HK-2 (cell line): ENCODE results near the gene NT5C2.
"Not testable (repeated sequence)": the region's sequence is repeated elsewhere in the genome, so short reads cannot be mapped to it uniquely, and the experiment has no call there.

Source experiments
- DNase-seq: peaks from one replicate; pipeline ENCODE4 v3.0.0-alpha.2; 2018; ENCODE audit not compliant: unreplicated experiment

NT5C2 gene

DNA sequence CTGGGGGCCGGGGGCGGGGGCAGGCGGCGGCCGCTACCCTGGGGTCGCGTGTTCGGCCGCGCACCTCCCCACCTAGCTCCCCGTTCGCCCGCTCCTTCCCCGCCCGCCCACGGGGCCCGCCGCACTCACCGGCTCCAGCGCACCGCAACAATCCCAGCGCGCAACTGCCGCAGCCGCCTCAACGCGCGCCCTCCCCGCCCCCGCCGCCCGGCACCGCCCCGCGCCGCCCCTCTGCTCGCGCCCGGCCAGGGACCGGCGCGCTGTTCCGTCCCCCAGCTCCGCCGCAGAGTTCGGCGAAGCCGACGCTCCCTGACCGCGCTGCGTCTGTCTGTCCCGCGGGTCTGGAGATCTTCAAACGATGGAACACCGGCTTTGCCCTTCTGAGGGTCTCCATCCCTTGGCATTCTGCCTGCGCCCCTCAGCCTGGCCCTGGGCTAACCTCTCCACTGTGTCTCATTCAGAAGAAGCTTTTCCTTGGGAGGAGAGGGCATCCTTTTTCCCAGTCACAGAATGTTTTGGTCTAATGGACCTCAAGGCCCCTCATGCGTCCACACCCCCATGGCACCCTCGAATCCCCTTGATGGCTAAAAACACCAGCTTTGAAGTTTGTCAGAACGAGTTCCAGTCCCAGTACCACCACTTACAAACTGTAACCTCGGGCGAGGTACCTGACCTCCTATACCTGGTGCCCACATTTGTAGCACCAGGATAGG is at the start of gene NT5C2:
Gene NT5C2, minus strand, starts transcription at position 166 of the 713 bp plus-strand sequence. CDS start 18,314 bp downstream, outside the sequence.
- peak; percentile 88 for DNase-seq

DNA sequence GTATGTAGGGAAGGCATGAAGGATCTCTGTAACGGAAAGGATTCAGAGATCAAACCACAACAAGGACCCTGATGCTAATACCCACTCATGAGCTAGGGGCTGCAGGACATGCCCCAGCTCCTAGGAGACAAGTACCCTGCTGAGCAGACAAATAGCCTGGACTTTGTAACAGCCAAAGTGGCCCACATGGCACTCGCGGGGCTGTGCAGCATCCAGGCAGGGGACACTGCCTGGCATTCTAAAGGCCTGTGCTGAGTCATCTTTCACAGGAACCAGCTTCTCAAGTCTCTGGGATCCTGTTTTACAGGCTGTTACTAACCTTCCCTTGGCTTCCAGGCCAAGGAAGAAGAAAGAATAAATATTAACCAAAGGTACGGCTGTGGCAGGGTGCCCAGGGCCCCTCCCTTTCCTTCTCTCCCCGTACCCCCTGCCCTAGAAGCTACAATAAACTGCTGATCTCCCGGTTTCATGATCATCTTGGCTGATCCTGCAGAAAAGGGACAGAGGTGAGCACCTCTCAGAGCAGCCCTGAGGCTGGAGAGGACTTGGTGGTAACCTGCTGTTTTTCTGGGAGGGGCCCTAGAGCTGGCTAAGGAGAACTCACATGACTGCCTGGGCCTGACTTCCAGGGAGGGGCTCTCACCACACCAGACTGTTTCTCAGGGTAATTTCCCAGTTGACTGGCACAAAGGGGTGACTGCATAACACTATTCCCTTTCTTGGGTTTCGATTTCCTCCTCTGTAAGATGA is 48.4 kb upstream of the NT5C2 start:
- peak; percentile 80 for DNase-seq

DNA sequence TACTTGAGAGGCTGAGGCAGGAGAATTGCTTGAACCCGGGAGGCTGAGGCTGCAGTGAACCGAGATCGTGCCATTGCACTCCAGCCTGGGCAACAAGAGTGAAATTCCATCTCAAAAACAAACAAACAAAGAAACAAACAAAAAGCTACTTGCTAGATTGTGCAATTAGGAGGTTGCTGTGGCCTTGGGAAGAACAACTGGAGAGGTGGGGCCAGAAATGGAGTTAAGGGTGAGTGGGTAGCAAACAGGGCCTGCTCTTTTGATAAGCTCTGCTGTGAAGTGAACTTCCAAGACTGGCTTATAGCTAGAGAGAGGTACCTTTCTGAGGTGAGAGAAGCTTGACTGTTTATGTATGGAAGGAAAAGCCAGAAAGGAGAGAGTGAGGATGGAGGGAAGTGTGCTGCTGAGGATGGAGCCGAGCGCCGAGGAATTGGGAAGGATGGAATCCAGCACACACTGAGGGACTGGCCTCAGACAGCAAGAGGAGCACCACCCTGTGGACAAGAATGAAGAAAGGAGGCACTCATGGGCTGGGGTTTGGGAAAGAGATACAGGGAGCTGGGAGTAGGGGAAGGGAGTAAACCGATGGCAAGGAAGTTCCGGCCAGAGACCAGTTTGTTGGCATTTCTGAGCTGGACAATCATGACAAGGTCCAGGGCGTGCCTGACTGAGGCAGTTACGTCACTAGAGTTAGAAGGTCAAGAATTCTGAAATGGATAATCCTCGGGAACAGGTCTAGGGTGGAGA is 45.6 kb upstream of the NT5C2 start:
- no peak for DNase-seq

DNA sequence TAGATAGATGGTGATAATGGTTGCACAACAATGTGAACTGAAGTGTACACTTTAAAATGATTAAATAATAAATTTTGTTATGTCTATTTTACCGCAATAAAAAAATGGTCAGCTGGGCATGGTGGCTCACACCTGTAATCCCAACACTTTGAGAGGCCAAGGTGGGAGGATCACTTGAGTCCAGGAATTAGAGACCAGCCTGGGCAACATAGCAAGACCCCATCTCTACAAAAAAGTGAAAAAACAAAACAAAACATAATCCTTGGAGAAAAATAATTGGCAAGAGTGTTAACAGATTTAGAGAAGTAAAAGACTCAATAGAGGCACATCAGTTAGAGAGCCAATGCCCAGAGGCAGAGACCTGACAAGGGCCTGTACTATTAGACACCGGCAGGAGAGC is 42.7 kb upstream of the NT5C2 start:
- no peak for DNase-seq

DNA sequence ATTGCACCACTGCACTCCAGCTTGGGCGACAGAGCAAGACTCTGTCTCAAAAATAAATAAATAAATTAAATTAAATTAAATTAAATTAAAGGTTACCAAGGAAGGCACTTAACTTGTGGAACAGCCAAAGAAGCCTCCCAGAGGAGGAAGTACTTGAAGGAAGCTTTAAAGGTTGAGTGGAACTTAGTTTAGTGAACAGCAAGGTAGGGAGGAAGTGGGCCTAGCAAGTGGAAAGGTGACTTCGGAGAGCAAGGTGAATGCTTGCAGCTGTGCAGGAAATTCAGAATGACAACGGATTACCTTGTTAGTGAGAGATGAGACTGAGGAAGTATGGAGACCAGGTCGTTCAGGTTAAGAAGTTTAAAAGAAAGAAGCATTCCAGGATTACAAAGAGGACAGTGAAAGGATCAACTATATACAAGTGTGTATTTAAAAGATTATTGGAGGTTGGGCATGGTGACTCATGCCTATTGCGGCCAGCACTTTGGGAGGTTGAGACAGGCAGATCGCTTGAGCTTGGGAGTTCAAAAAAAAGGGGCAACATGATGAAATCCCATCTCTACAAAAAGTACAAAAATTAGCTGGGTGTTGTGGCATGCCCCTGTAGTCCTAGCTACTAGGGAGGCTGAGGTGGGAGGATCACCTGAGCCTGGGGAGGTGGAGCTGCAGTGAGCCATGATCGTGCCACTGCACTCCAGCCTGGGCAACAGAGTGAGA is 39.9 kb upstream of the NT5C2 start:
- no peak for DNase-seq

DNA sequence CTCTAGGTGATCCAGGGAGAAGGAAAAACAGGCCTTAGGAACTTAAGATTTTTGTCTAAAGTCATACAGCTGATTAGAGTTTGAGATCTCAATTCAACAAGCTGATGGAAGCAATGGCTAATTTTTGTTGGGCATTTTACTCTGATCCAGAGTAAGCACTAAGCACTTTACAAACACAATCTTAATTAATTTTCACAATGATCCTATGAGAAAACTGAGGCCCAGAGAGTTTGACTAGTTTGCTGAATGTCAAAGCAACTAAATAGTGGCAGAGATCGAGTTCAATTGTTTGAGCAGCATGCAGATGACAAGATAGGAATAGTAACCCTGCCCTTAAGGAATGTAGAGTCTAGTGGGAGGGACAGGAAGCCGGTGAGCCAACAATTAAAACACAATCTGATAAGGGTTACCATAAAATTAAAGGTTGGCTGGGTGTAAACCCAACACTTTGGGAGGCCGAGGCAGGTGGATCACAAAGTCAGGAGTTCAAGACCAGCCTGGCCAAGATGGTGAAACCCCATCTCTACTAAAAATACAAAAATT is 39.1 kb upstream of the NT5C2 start:
- no peak for DNase-seq

DNA sequence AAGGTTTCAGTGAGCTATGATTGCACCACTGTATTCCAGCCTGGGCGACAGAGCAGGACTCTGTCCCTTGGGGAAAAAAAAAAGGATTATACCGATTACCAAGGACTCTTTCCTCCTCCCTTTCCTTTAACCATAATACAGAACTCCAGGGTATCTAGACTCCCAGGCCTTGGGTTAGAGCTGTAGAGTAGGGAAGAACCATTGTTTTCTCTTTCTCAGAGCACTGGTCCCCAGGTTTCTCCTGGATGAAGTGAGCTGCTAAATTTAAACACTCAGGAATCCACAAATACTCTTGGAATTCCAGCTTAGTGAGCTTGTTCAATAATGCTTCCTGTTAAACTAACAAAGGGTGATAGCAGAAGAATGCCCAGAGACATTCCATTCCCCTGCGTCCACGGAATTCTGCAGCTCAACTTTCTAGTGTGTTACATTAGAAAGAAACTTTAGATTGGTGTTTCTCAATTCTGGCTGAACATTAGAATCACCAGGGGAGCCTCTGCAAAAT is 38.0 kb upstream of the NT5C2 start:
- DNase-seq, result peak; percentile 72

DNA sequence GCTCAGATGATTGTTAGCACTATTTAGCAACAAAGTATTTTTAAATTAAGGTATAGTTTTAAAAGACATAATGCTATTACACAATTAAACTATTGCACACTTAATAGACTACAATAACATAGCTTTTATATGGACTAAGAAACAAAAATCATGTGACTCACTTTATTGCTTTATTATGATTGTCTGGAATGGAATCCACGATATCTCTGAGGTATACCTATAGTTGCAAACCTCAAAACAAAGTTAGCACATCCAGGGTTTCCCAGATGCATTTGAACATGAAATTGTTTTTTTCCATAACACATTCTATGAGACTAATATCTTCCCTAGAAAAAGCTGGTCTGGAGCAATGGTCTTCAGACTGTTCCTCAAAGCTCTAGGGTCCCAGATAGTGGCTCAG is 34.3 kb upstream of the NT5C2 start:
- DNase-seq, result no peak

DNA sequence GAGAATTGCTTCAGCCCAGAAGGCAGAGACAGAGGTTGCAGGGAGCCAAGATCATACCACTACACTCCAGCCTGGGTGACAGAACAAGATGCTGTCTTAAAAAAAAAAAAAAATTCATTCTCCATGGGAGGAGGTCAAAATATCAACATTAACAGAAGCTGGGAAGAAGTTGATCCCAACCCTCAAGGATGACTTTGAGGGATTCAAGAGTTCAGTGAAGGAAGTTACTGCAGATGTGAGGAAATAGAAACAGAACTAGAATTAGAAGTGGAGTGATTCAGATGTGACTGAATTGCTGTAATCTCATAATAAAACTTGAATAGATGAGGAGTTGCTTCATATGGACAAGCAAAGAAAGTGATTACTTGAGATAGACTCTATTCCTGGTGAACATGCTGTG is 32.9 kb upstream of the NT5C2 start:
- no peak for DNase-seq

DNA sequence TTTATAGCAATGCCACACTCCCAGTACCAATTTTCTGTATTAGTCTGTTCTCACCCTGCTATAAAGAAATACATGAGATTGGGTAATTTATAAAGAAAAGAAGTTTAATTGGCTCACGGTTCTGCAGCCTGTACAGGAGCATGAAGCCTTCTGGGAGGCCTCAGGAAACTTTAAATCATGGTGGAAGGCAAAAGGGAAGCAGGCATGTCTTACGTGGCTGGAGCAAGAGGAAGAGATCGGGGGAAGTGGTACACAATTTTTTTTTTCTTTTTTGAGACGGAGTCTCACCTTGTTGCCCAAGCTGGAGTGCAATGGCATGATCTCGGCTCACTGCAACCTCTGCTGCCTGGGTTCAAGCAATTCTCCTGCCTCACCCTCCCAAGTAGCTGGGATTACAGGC is 31.6 kb upstream of the NT5C2 start:
- not testable (repeated sequence) for DNase-seq

DNA sequence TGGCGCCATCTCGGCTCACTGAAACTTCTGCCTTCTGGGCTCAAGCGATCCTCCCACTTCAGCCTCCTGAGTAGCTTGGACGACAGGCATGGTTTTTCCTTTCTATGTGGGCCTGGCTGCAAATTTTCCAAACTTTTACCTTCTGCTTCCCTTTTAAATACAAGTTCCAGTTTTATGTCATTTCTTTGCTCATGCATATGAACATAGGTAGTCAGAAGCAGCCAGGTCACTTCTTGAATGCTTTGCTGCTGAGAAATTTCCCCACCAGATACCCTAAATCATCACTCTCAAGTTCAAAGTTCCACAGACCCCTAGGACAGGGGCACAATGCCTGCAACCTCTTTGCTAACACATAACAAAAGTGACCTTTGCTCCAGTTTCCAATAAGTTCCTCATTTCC is 31.1 kb upstream of the NT5C2 start:
- no peak for DNase-seq

DNA sequence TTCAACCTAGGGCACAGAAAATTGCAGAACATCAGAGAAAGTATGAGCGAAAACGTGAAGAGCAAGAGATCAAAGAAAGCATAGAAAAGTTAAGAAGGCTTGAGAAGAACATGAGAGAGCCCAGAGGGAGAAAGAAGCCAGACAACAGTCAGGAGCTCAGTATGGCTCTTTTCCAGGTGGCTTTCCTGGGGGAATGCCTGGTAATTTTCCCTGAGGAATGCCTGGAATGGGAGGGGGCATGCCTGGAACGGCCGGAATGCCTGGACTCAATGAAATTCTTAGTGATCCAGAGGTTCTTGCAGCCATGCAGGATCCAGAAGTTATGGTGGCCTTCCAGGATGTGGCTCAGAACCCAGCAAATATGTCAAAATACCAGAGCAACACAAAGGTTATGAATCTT is 23.3 kb upstream of the NT5C2 start:
- DNase-seq, result not testable (repeated sequence)

DNA sequence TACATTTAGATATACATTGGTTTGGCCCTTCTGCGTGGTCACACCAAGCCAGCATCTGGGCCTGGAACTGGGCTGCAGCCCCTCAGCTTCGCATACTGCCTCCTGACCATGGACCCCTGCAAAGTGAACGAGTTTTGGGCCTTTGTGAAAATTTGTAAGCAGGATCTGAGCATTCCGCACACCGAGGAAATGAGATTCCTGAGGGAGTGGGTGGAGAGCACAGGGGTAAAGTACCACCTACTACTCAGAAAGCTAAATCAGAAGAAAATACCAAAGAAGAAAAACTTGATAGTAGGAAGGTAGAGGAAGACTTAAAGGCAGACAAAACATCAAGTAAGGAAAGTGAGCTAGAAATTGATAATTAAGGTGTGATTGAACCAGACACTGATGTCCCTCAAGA is 22.5 kb upstream of the NT5C2 start:
- DNase-seq, result no peak

DNA sequence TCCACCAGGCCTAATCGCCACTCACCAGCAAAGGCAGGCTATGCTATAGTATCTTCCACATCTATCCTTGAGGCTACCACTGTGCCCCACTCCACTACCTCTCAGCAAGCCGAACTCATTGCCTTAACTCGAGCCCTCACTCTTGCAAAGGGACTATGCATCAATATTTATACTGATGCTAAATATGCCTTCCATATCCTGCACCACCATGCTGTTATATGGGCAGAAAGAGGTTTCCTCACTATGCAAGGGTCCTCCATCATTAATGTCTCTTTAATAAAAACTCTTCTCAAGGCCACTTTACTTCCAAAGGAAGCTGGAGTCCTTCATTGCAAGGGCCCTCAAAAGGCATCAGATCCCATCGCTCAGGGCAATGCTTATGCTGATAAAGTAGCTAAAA is 17.2 kb upstream of the NT5C2 start:
- not testable (repeated sequence) for DNase-seq

DNA sequence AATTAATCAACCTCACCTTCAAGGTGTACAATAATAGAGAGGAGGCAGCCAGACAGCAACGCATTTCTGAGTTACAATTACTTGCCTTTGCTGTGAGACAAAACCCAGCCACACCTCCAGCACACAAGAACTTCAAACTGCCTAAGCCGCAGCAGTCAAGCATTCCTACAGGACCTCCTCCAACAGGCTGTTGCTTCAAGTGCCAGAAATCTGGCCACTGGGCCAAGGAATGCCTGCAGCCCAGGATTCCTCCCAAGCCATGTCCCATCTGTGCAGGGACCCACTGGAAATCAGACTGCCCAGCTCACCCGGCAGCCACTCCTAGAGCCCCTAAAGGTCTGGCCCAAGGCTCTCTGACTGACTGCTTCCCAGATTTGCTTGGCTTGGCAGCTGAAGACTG is 14.6 kb upstream of the NT5C2 start:
- DNase-seq, result not testable (repeated sequence)

DNA sequence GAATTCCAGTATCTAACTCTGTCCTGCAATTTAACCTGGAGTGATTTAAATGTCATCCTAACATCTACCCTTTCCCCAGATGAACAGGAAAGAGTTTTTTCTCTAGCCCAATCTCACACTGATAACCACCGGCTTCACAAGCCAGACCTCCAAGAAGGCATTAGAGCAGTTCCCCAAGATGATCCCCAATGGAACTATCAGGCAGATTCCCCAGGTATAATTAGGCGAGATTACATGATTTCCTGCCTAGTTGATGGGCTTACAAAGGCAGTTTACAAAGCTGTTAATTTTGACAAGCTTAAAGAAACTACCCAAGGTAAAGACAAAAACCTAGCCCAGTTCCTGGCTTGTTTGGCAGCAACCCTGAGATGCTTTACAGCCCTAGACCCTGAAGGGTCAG is 14.1 kb upstream of the NT5C2 start:
- DNase-seq, result no peak

DNA sequence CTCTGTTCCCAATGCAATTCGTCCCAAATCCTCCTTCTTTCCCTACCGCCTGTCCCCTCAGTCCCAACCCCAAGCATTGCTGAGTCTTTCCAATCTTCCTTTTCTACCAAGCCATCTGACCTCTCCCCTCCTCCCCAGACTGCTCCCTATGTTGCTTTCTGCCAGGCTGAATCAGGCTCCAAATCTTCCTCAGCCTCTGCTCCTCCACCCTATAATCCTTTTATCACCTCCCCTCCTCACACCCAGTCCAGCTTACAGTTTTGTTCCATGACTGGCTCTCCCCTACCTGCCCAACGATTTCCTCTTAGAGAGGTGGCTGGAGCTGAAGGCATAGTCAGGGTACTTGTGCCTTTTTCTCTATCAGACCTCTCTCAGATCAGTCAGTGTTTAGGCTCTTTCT is 13.6 kb upstream of the NT5C2 start:
- not testable (repeated sequence) for DNase-seq

DNA sequence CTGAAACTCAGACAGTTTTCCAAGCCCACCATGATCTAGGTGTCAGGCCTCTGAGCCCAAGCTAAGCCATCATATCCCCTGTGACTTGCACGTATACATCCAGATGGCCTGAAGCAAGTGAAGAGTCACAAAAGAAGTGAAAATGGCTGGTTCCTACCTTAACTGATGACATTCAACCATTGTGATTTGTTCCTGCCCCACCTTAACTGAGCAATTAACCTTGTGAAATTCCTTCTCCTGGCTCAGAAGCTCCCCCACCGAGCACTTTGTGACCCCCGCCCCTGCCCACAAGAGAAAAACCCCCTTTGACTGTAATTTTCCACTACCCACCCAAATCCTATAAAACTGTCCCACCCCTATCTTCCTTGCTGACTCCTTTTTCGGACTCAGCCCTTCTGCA is 12.3 kb upstream of the NT5C2 start:
- not testable (repeated sequence) for DNase-seq

DNA sequence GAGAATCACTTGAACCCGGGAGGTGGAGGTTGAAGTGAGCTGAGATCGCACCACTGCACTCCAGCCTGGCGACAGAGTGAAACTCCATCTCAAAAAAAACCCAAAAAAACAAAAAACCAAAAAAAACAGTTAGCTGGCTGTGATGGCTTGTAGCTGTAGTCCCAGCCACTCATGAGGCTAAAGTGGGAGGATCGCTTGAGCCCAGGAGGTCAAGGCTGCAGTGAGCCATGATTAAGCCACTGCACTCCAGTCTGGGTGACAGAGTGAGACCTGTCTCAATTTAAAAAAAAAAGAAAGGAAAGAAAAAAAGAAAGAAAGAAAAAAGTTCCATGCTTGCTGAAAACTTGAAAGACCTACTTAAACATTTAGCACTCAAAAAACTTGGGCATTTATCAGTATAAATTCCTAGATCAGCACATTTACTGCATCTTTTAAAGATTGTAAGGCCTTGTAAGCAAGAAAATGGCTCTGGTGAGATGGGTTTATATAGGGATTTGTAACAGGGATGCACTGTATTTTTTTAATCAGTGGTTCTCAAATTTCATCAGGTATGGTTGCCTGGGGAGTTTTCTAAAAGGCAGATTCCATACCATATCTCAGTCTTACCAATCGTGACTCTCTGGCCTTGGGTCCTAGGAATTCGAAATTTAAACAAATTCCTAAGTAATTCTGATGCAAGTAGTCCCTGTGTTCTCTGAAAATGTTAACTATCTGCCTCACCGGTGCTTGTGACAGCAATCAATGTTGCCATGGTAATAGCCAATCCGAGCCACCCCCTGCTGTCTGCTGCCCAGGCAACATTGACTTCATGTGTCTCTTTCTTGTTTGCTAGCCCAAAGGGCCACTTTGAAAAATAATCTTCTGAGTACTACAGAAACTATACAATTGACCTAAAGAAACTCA is 11.5 kb upstream of the NT5C2 start:
- no peak for DNase-seq

DNA sequence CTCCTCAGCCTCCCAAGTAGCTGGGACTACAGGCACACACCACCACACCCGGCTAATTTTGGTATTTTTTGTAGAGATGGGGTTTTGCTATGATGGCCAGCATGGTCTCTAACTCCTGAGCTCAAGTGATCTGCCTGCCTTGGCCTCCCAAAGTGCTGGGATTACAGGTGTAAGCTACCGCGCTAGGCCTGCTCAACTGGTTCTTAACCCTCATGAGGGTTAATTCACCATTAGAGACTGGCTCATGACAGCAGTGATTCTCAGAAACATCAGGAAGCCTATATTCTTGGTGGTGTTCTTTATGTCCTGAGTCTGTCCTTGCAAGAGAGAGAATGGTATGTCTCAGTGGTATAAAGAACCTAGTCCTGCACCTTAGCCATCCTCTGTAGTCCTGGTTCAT is 10.4 kb upstream of the NT5C2 start:
- no peak for DNase-seq

DNA sequence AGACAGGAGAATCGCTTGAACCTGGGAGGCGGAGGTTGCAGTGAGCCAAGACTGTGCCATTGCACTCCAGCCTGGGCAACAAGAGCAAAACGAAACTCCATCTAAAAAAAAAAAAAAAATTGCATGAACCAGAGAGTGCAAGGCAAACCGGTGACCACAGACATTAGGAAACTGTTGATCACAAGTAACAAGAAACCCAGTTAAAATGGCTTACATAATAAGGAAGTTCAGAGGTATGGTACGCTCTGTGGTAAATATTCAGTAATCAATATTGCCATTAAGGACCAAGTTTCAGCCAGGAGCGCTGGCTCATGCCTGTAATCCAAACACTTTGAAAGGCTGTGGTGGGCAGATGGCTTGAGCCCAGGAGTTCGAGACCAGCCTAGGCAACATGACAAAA is 9.2 kb upstream of the NT5C2 start:
- DNase-seq, result no peak
